HL-60 (cell line): ENCODE results near the gene ASPSCR1.

ENCODE experiments used
- DNase-seq, 2 experiments: peaks; one replicate each; pipeline ENCODE4 v3.0.0-alpha.2; 2010 to 2020; ENCODE audit warnings: low read depth in 1 of 2, low spot score in 1 of 2
- H3K27ac ChIP-seq: fragments of 250-450 bp; sonication (Bioruptor Pico); replicated peaks from 2 replicates; pipeline ENCODE4 v1.5.1; 2020; ENCODE audit warnings: mild to moderate bottlenecking, moderate library complexity
- H3K27me3 ChIP-seq: fragments of 250-450 bp; sonication (Bioruptor Pico); 2 replicates; pipeline ENCODE4 v1.5.1; 2021; ENCODE audit warnings: mild to moderate bottlenecking, moderate library complexity; ENCODE audit not compliant: insufficient read depth, poor library complexity, severe bottlenecking
- H3K4me3 ChIP-seq: replicated peaks from 2 replicates; pipeline ENCODE4 v1.5.1; 2011; ENCODE audit warnings: mild to moderate bottlenecking, control low read depth, low read length; ENCODE audit not compliant: insufficient read depth
- GABPA ChIP-seq: IDR thresholded peaks from 2 replicates; pipeline ENCODE4 v1.6.1; 2012; ENCODE audit warnings: low read depth
- POLR2AphosphoS5 ChIP-seq: IDR thresholded peaks from 2 replicates; pipeline ENCODE4 v1.6.1; 2012; ENCODE audit warnings: low read depth
- SPI1 ChIP-seq: IDR thresholded peaks from 2 replicates; pipeline ENCODE4 v1.6.1; 2012; ENCODE audit warnings: low read depth, mild to moderate bottlenecking, borderline replicate concordance
- TF ChIP-seq, protein P1 (sequence below): IDR thresholded peaks from 2 replicates; pipeline ENCODE4 v1.6.1; 2012; ENCODE audit warnings: low read depth; ENCODE audit not compliant: insufficient replicate concordance
- TF ChIP-seq, protein P2 (sequence below): IDR thresholded peaks from one replicate; pipeline ENCODE4 v1.5.1; 2011; ENCODE audit warnings: low read length, control low read depth, inconsistent platforms; ENCODE audit not compliant: insufficient read depth

The ASPSCR1 gene

DNA sequence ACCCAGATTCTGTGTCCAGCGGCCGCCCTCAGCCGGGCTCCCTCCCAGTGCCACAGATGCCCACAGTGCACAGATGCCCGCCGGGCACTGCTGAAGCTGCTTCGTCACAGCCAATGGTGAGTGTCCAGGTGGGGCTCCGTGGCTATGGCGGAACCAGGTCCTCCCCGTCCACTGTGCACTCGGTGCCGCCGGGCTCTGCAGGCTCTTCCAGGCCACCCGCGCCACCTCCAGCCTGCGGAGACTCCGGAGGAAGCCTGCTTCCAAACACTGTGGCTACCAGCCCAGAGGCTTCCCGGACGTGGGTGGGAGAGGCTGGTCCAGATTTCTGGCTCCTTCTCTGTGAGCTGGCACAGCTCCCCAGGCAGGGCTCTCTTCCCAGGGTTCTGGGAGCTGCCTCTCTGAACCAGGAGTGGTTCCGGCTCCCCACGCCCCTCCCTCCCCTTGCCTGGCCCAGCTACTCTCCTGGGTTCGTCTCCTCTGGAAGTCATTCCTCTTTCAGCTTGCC is 37.5 kb upstream of the ASPSCR1 start:
- Histone ChIP-seq H3K27ac (no peak overlapping the region), H3K4me3 (no peak overlapping the region), H3K27me3 (peaks cover 4% of the 10 kb centered on the region)
- TF ChIP-seq, protein P1, sequence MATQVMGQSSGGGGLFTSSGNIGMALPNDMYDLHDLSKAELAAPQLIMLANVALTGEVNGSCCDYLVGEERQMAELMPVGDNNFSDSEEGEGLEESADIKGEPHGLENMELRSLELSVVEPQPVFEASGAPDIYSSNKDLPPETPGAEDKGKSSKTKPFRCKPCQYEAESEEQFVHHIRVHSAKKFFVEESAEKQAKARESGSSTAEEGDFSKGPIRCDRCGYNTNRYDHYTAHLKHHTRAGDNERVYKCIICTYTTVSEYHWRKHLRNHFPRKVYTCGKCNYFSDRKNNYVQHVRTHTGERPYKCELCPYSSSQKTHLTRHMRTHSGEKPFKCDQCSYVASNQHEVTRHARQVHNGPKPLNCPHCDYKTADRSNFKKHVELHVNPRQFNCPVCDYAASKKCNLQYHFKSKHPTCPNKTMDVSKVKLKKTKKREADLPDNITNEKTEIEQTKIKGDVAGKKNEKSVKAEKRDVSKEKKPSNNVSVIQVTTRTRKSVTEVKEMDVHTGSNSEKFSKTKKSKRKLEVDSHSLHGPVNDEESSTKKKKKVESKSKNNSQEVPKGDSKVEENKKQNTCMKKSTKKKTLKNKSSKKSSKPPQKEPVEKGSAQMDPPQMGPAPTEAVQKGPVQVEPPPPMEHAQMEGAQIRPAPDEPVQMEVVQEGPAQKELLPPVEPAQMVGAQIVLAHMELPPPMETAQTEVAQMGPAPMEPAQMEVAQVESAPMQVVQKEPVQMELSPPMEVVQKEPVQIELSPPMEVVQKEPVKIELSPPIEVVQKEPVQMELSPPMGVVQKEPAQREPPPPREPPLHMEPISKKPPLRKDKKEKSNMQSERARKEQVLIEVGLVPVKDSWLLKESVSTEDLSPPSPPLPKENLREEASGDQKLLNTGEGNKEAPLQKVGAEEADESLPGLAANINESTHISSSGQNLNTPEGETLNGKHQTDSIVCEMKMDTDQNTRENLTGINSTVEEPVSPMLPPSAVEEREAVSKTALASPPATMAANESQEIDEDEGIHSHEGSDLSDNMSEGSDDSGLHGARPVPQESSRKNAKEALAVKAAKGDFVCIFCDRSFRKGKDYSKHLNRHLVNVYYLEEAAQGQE, result no peak
- TF ChIP-seq POLR2AphosphoS5, result no peak
- TF ChIP-seq, protein P2, sequence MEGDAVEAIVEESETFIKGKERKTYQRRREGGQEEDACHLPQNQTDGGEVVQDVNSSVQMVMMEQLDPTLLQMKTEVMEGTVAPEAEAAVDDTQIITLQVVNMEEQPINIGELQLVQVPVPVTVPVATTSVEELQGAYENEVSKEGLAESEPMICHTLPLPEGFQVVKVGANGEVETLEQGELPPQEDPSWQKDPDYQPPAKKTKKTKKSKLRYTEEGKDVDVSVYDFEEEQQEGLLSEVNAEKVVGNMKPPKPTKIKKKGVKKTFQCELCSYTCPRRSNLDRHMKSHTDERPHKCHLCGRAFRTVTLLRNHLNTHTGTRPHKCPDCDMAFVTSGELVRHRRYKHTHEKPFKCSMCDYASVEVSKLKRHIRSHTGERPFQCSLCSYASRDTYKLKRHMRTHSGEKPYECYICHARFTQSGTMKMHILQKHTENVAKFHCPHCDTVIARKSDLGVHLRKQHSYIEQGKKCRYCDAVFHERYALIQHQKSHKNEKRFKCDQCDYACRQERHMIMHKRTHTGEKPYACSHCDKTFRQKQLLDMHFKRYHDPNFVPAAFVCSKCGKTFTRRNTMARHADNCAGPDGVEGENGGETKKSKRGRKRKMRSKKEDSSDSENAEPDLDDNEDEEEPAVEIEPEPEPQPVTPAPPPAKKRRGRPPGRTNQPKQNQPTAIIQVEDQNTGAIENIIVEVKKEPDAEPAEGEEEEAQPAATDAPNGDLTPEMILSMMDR, result no peak
- TF ChIP-seq SPI1, result no peak
- TF ChIP-seq GABPA, result no peak
- DNase-seq, result no peak

DNA sequence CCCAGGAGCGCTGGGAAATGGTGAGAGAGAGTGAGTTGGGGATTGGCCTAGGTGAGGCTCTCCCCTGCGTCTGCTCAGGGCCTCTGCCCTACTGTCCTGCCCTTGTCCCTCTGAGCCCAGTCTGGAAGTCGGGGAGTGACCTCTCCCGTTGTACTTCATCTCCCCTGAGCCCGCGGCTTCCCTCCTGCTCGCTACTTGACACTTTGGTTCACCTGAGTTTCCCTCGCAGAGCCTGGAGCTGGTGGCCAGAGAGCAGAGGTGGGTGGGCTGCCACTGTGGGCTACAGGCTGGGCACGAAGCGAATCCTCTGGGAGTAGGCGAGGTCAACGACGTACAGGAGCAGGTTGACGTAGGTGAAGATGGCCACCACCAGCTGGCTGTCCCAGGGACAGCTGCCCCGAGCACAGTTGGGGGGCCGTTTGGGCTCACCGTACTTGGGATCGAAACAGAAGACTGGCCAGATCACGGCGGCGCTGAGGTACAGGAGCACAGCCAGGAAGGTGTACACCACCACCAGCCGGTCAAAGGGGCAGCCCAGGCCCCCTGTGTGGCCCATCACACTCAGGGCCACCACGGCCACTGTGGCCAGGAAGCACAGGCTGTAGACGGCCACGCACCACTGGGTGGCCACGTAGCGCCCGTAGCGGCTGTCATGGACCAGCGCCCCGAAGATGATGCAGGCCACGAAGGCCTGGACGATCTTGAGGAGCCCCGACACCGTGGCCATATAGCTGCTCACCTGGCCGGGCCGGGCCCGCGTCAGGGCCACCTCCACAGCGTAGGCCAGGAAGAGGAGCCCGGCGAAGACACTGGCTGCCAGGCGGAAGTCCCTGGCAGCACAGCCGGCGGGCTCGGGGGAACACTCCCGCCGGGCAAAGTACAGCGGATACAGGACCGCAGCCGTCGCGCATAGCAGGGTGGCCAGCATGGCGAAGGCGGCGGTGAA is 36.6 kb upstream of the ASPSCR1 start:
- DNase-seq, result no peak
- no peak overlapping the region for H3K4me3 ChIP-seq

DNA sequence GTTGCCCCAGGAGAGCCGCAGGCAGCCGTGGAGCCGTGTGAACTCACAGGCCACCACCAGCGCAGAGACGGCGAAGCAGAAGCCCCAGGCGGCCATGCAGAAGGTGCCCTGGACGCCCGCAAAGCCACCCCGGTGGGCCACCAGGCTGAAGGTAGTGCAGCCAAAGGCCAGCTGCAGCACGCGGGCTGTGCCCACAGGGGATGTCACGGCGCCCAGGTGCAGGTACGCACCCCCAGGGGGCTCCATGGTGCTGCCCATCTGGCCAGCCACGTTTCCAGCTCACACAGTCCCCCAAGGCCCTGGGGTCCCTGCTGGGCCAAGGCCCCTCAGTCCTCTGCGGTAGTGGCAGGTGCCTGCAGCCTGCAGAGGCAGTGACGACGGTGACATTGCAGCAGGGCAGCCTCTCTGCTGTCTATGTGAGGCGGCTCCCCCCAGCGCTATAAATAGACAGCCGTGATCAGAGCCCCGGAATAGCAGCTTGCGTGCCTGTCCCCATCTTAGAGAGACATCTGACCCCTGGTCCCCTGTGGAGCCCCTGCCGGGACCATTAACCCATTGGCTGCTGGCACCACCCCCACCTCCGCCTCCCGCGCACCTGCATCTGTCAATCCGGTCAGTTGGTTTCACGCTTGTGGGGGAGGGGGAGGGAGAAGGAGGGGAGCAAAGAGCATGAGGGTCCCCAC is 35.8 kb upstream of the ASPSCR1 start:
- no peak for DNase-seq
- Histone ChIP-seq H3K27ac (no peak overlapping the region), H3K4me3 (no peak overlapping the region), H3K27me3 (peaks cover 4% of the 10 kb centered on the region)
- TF ChIP-seq, protein P1, result no peak
- TF ChIP-seq SPI1, result no peak
- no peak for TF ChIP-seq GABPA
- TF ChIP-seq, protein P2, result no peak
- no peak for TF ChIP-seq POLR2AphosphoS5

More for the DNA sequence above, 36.6 kb upstream of the ASPSCR1 start:
- Histone ChIP-seq H3K27ac (no peak overlapping the region), H3K27me3 (peaks cover 4% of the 10 kb centered on the region)
- TF ChIP-seq, protein P2, result no peak
- no peak for TF ChIP-seq SPI1
- no peak for TF ChIP-seq POLR2AphosphoS5
- TF ChIP-seq GABPA, result no peak
